Cerebellar nuclear complex (tissue), 1 donor: ENCODE data around the gene GATA2.

Source experiments
- DNase-seq, 2 experiments: peaks; one replicate each; lab custom pipeline; 2025; lab: John Stamatoyannopoulos, UW

Gene GATA2

GRCh38 chr3:128492671-128493569 is at the start of gene GATA2:
Gene GATA2 (minus strand): TSS chr3:128493201. CDS start chr3:128487031, 6,170 bp downstream.
- DNase-seq = no peak

GRCh38 chr3:128541246-128541645 is 48.2 kb upstream of the GATA2 start:
- DNase-seq = no peak

GRCh38 chr3:128539376-128539775 is 46.4 kb upstream of the GATA2 start:
- DNase-seq = no peak

- DNase-seq = no peak
These were observed 44.2 kb upstream of the GATA2 start for GRCh38 chr3:128537091-128537703.

- DNase-seq = no peak
These were observed 39.3 kb upstream of the GATA2 start for GRCh38 chr3:128532012-128532983.

- no peak for DNase-seq
These were observed 31.6 kb upstream of the GATA2 start for GRCh38 chr3:128524374-128525299.

- no peak for DNase-seq
These were observed 30.6 kb upstream of the GATA2 start for GRCh38 chr3:128523591-128523990.

GRCh38 chr3:128521715-128522114 is 28.7 kb upstream of the GATA2 start:
- DNase-seq = no peak

GRCh38 chr3:128518587-128519490 is 25.8 kb upstream of the GATA2 start:
- DNase-seq = no peak

GRCh38 chr3:128517648-128518047 is 24.6 kb upstream of the GATA2 start:
- no peak for DNase-seq

- no peak for DNase-seq
These were observed 23.0 kb upstream of the GATA2 start for GRCh38 chr3:128515967-128516366.

GRCh38 chr3:128508852-128509251 is 15.9 kb upstream of the GATA2 start:
- no peak for DNase-seq

GRCh38 chr3:128506754-128507153 is 13.8 kb upstream of the GATA2 start:
- DNase-seq = no peak

- DNase-seq = no peak
These were observed 12.8 kb upstream of the GATA2 start for GRCh38 chr3:128505771-128506170.

- DNase-seq = no peak
These were observed 12.1 kb upstream of the GATA2 start for GRCh38 chr3:128504963-128505730.

- no peak for DNase-seq
These were observed 11.5 kb upstream of the GATA2 start for GRCh38 chr3:128504533-128504915.

- no peak for DNase-seq
These were observed 10.9 kb upstream of the GATA2 start for GRCh38 chr3:128503751-128504532.

- DNase-seq = no peak
These were observed 10.2 kb upstream of the GATA2 start for GRCh38 chr3:128503164-128503651.
